OCI-LY3 (cell line): ENCODE results near the gene EIF6.

Source experiments
- CTCF ChIP-seq: fragments of 200-600, 300-600 bp; sonication (generic); IDR thresholded peaks from 2 replicates; pipeline ENCODE4 v1.5.1; 2014; ENCODE audit warnings: antibody characterized with exemption, low read length, low read depth
- EZH2phosphoT487 ChIP-seq: fragments of 200-600 bp; shearing (Covaris generic); IDR thresholded peaks from 2 replicates; pipeline ENCODE4 v1.6.1; 2018; ENCODE audit warnings: antibody characterized with exemption, mixed run types, low read depth

- TF ChIP-seq CTCF: no peak
- TF ChIP-seq EZH2phosphoT487: no peak
Measured at GRCh38 chr20:35252037-35252461, 32.5 kb downstream of the EIF6 start.
